ENCODE measurements around the gene RGMA. TPM values are rescaled to one million over a fixed set of nuclear protein-coding genes. Genes with fewer than 3 reads are reported as not detected.

Gene RGMA
- total RNA-seq, 2 donors from 2014 or later: 10.2 to 18.4 TPM

DNA sequence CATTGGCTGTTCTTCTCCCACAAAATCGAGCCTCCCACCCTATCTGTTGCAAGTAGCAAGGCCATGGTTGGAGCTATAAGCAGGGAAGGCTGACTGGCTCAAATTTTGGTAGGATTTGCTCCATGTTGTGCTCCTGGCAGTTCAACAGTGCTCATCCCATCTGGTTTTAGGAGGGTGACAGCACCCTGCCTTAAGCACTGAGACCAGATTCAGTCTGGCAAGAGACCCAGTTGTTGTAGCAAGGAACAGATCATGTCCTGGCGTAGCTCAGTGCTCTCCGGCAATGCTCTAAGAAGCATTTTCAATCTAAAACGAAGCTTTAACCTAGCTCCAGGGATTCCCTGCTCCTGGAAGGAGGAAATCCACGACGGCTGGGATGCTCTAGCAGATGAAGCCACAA lies 91.2 kb downstream of the RGMA start:
- intact Hi-C loops (cut with DNase I): loop anchor here in 1 of 2 donors (10.0 kb wide), 1 partner anchor 63 kb away; no protein-coding TSS in a partner anchor
- DNase-seq: no peak

DNA sequence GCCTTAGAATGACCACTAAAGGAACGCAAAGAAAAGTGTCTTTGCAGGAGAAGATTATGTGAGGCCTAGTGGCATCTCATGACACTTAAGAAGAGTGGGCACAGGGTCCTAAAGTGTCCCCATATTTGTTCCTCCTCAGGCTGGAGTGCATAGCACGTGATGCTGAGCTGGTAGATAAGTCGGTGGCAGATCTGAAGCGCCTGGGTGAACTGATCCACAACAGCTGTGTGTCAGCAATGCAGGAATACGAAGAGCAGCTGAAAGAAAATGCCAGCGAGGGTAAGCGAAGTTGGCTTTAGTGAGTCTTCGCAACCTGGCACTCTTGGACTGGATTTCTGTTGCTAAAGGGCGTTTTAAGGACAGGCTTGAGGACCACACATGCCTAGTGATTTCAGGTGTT lies 96.3 kb downstream of the RGMA start:
- intact Hi-C loops (cut with DNase I): loop anchor here in 1 of 2 donors (10.0 kb wide), 1 partner anchor 58 kb away; no protein-coding TSS in a partner anchor
- ATAC-seq: peak; percentile 73 to 84
- no peak for DNase-seq

More for the DNA sequence above, 91.2 kb downstream of the RGMA start:
- no peak for ATAC-seq

DNA sequence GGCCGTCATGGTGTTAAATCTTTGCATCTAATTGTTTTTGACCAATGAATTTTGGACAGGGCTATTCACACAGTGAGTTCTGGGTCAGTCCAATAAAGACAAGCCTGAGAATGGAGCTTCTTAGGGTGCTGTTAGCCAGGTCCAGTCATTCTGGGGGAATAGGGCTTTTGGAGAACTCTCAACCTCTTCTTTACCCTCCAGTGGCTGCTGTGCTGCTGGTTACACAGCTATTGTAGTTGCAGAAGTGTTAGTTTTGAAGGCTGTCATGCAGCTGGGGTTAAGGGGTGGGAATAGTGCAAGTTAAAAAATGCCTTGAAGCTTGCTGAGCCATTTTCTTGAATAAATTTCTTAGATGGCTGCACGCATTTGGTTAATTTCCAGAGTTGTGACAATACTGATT lies 99.0 kb downstream of the RGMA start:
- intact Hi-C loops (cut with DNase I): loop anchor here in 1 of 2 donors (10.0 kb wide), 1 partner anchor 55 kb away; no protein-coding TSS in a partner anchor
- DNase-seq (no peak), ATAC-seq (no peak)

DNA sequence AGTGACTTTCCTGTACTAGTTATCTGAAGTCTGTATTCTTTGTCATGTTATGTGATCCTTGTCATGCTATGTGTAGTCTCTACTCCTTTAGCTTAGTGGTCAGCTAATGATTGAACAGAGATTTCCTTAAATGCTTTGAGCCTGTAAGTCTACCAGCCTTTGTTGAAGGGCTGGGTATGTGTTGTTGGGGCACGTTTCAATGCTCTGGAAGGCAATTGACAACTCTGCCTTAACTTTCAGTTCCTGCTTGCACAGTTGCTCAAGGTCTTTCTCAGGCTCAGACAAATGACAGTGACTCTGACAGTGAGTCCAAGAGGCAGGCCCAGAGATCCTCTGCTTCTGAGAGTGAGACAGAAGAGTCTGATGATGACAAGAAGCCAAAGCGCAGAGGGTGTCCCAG lies 99.5 kb downstream of the RGMA start:
- ATAC-seq: no peak
- intact Hi-C loops (cut with DNase I): loop anchor here in 1 of 2 donors (10.0 kb wide), 1 partner anchor 195 kb away; no protein-coding TSS in a partner anchor

More for the DNA sequence above, 99.5 kb downstream of the RGMA start:
- no peak for DNase-seq

Other genes with a start within 250 kb of the RGMA start
- 10 to 100 TPM; 59.8 to 63.2 TPM for gene CHD2, start 188.9 kb downstream of the RGMA start, total RNA-seq